ENCODE data around the gene USP2.

USP2 gene

DNA sequence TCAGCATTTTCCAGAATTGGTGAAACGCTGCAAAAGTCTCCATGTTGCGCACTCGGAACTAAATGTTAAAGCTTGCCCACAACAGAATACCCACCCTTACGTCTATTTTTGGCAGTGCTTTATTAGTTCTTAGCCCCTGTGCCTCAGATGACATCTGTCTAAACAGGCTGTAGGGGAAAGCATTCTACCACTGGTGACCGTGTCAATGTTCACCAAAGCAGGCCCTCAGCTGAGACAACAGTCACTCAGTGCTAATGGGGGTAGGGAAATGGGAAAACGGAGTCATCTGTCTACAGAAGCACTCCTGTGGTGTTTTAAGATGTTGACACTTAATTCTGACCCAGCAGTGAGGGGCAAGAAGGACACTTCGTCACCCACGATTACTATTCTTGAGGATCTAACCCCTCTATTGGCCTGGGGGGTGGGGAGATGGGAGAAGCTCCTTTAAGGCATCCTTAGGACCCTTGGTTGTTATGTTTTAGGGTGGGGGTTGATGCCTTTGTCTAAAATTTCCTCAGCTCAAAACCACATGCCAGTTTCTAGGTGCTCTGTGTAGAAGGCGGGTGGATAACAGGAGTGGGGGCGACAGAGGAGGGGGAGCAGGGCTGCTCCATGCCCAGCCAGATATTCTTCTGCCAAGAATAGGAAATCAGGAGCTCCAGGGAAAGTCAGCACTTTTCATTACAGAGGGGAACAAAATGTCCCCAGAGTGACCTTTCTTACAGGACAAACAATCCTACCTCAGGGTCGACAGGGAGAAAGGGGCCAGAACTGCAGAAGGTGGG is 19.4 kb downstream of the USP2 start:
- no peak for DNase-seq

DNA sequence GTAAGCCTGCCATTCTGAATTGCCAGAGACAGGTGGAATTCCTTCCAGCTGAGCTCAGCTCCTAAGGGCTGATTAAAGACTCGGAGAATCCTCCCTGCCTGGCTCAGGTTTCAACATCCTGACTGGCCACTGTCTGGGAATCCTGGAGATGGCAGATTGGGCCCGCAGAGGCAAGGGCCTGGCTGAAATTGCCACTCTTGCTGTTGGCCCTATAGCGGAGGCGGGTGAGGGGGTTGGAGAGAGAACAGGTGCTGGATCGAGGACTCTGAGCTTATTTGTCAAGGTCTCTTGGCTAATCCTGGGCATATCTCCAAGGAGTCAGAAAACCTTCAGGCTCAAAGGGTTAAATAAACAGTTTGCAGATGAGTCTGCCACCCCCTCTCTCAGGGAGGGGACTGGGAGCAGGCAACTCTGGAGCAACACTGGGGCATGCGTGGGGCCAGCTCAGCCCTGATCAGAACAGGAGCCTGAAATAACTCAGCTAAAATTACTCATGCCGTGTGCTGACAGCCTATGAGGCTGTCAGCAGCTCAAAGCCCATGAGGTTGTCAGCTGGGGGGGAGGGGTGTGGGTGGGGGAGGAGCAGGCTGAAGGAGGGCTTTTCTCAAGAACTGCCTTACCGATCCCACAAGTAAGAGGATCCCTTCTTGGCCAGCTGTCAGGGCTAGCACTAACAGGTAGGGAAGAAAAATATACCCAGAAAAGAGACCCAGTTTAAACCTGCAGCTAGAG is 20.3 kb downstream of the USP2 start:
- DNase-seq = peak; percentile 74

DNA sequence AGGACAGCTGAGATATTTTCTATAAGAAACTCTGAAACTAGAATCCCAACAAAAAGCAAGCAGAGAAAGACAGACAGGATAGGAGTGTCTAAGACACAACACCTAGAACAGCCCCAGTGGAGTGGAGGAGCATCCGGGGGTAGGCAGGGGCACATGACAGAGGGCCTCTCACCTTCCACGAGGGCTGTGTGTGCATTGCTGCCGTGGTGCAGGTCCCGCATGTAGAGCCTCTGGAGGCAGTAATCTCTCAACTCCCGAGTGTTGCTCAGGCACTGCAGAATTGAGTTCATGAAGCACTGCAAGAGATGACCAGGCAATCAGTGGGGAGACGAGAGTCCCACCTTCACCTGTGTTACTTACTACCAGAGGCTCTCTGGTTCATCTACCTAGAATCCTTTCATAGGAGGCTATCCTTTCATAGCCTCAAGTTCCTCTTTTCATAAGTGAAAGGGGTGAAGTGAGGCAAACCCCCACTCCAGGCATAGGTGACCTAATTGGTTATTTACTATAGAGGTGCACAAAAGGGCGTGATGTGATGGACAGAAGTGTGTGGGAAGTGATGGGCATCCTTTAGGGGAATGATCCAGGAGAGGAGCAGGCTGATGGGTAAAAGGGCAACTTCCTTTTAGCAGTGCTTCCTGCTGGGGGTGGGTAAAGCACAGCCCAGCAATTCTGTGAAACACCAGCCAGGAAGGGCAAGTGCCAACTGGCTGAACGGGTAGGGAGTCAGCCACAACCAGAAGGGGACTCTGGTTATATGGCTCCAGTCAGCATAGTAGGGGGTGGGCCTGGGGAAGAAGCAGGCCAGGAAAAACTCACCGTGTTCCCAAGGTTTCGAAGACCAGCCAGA is 21.9 kb downstream of the USP2 start:
- no peak for DNase-seq

DNA sequence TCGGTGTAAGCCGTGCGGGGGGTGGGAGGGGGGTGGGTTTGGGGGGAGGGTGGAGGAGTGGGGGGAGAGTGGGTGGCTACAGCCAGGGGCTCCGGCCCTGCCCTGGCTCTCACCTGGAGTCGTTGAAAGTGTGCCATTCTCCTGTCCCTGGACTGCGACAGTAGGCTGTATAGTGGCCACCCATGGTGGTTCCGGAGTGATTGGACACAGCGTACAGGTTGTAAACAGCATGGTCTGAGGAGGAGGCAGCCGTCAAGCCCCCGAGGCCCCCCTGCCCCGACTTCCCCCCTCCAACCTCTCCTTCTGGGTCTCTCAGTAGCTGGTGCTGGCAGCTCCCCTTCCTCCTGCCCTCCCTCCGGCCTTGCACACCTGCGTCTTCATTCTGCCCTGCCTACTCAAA is 24.4 kb downstream of the USP2 start:
- no peak for DNase-seq

DNA sequence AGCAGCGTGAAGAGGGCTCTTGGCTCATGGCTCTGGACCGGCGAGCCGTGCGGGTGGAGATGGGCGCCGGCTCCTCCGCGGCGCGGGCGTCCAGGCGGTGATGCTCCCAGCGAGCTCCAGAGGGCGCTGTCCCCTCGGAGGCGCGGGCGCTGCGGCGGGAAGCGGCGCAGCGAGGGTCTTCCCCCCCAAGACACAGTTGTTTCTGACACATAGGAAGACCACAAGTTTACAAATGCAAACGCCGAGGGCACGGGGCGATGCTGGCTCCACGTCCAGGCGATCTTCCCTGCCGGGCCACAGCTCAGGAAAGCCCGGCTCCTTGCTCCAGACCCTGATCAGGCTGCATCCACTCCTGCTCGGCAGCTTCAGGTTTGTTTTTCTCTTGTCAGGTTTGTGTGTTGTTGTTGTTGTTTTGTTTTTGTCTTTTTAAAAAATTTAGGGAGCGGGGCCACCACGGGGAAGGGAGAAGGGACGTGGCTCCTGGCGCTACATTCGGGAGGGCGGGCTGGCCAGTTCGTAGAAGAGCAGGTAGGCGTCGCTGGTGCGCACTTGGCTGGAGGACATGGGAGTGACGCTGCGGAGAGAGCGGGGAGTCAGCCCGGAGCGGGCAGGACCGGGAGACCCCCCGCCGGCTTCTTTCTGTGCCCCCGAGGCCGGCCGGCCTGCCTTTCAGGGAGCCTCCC is 25.0 kb downstream of the USP2 start:
- DNase-seq = peak; percentile 82

DNA sequence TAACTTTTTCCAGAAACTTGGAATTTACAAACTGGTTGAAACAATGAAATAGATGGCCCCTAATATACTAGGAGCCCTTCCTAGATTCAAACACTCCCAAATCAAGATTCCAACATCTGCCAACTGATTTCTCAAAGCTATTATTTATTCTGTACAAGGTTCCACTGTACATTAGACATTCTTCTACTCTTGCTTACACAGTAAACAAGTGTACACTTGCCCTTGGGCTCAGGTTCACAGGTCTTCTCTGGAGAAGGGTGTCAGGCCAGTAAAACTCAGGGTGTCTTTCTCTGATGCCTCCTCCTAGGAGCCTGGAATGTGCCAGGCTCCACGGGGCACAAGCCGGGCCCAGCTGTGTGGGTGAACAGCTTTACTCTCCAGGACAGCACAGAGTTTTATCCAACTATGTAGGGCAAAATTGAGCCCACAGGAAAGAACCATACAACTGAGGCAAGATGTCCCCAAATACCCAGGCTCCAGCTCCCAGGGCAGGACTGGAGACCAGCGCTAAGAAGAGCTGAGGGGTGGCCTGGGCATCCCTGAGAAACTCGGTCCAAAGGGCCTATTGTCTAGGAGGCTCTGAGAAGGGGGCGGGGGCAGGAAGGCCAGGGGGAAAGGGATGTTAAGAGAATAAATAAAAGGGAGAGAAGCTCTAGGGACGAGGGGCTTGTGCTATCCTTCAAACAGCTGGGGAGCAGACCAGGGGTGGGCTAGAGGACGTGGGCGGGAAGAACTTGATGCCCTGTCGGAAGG is 26.2 kb downstream of the USP2 start:
- no peak for DNase-seq

DNA sequence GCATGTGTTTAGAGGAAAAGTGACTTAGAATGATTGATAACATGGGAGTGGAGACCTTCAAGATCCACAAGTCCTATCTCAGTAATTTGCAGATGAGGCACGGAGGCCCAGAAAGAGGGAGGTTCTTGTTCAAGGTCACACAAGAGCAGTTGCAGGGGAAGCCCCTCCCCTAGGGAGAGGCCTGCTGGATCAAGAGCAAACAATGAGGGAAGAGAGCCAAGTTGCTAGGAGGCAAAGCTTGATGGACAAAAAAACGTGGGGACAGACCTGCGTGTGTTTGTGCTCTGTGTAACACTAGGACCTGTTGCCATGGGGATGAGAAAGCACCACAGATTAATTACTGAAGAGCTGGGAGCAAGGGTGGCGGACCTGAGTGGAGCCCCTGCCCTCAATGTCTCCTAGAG is 28.6 kb downstream of the USP2 start:
- no peak for DNase-seq

DNA sequence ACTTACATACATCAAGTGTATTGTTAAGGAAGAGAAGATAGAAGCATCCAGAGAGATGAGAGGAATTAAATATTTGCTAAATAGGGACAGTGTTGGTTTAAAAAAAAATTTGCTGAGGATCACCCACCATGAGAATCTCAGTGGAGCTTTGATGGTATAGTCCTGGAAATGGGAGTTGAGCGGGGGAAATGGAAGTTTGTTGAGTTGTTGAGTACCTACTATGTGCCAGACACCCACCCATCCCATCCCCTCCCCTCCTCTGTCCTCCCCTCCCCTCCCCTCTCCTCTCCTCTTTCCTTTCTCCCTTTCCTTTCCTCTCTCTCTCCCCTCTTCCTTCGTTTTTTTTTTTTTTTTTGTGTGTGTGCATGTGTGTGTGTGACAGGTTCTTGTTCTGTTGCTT is 30.3 kb downstream of the USP2 start:
- no peak for DNase-seq

DNA sequence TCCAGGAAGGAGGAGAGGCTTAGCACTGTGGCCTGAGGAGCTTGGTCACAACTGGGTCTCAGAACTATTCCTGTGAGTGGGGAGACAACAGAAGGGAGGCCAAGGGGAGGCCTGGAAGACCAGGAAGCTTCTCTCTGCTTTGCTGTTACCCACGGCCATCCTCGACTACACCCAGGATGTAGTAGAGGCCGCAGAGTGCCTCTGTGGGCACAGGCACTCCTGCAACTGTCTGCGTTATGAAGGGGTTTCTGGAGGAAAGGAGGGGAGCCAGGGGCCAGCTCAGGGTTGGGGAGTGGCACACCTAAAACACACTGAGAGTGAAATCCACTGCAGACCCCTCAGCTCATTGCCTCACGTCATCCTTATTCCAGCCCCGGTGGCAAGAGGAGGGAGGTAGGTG is 31.2 kb downstream of the USP2 start:
- DNase-seq = no peak

DNA sequence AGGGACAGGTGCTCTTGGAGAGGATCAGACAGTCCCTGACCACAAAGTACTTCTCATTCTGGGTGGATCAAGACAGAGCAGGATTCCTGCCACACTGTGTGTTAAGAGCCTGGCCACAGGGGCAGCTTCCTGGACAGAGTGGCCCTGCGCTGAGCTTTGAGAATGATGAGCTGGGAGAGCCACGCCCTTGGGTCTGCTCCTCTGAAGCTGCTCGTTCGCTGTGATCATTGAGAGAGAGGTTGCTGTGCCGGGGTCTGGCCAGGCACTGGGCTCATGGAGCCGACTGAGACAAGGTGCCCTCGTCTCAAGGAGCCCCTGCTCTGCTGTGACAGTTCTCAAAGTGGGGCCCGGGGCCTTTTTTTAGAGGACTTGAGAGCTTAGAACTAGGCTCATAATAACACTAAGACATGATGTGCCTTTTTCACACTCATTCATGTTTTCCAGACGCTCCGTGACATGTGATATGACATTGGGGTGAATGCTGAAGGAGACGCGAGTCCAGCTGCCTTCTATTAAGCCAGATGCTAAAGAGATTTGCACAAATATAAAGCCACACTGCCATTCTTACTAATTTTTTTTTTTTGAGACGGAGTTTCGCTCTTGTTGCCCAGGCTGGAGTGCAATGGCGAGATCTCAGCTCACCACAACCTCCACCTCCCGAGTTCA is 33.4 kb downstream of the USP2 start:
- DNase-seq = no peak

DNA sequence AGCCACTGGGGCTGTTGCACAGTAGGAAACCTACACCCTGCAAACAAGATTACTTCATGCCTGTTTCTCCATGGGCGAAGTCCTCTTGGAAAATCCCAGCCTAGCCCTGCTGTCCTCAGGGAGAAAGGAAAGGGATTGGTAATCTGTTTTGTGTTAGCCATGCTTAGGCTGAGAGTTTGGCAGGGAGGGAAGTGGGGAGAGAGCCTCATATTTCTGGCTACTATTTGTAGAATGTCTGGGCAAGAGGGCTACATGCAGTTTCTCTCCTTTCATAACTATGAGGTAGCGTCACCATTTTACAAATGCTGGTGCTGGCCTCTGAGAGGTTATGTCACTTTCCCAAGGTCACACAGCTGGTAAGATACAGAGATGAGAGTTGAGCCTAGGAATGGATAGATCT is 34.2 kb downstream of the USP2 start:
- no peak for DNase-seq

DNA sequence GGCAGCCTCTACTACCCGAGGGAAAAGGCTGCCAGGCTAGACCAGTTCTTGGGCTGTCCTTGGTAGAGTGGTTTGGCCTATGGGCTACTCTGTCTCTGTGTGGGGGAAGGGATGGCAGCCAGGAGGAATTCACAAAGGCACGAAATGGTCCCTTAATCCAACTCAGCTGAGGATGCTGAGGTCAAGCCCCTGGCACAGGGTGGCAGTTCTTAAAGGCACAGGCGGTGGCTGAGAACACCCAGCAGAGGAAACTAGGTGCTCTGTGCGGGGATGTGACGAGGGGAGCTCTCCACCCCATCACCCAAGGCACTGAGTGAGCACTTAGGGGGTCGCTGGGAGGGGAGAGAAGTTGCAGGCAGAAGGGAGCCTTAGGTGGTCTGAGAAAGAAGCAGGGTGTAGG is 34.9 kb downstream of the USP2 start, which contains the start of gene MFRP:
MFRP (minus strand) TSS at position 101 of the 400 bp plus-strand sequence. CDS start 192 bp downstream, outside the sequence.
- DNase-seq = no peak

DNA sequence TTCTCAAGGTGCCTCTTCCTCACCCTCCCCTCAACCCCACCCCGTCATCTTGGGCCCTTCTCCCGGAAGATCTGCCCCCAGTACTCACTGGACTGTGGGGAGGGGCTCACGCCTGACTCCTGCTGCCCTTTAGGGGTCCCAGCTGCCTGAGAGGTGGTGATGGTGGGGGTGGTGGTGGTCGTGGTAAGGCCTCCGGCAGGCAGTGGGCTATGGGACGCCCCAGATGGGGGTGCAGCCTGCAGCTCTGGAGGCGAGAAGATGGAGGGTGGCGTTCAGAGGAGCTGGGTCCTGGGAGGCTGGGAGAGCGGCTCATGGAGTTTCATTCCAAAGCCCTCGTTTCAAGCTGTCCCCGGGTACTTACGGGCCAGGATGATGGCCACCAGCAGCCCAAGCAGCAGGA is 35.8 kb downstream of the USP2 start:
- DNase-seq = no peak

DNA sequence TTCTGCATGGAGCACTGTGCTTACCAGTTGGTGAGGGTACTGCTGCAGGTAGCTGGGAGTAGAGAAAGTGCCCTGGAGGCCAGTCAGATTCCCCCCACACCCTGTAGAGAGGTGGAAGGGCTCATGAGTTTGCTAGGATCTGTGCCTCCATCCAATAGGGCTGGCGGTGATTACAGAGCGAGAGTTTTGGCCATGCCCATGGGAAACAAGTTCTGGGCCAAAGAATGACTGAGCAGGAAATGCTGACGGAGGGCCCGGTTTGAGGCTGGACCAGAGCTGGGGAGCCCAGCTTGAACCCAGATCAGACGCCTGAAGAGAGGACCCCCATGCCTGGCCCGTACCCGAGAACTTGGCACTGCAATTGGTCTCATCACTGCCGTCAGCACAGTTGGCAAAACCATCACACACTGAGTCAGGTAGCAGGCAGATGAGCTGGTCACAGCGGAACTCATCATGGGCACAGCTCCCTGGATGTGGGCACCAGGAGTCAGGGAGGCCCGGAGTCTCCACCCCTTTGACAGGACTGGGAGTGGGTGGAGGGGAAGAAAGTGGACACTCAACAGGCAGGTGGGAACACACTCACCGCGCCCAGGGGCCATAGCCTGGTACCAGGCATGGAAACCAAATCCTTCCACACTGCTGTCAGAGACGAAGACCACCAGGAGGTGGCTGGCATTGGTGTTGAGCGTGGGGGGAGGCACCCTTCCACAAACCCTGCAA is 37.0 kb downstream of the USP2 start:
- DNase-seq = no peak

DNA sequence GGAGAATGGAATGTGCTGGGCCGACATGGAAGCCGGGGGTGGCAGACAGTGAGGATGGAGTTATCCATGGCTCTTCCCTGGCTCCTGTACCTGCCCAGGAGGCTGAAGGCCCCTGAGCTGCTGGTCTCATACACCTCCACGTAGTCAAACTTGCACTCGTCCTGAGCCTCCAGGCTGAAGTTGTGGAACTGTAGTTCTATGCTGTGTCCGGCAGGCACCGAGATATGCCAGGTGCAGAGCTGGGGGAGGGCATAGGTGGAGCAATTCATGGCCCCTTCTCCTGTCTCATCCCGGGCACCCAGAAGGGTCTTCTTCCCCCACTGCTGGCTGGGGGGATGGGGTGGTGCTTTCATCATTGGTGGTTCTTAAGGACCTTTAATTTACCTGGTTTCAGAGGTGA is 37.8 kb downstream of the USP2 start:
- no peak for DNase-seq

DNA sequence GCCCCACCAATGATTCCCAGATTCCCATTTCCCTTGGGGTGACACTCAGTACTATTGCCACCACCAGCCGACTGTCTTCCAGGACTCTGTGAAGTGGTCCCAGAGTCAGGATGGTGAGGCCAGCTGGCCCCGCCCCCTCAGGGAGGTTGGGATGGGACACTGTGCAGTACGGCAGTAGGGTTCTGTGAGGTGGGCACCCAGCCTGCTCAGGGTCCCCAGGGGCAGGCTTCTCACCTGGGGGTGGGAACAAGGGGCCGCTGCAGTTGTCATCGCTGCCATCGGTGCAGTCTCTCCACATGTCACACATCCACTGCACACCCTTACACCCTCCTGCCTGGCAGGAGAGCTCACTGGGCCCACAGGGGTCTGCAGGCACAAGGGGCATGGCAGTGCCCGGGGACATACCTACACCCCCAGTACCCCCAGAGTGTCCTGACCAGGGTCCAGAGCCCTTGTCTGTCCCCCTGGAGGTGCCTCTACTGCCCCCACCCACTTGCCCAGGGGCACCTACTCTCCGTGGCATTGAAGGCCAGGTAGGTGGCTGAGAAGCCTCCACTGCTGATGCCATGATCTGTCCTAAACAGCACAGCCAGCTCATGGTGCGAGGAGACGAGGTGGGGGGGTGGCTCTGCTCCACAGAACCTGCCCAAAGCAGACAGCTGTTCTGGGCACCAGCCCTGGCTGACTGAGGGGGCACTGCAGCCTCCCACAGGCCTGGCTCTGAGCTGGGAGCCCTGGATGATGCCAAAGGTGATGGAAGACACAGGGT is 38.9 kb downstream of the USP2 start:
- DNase-seq = no peak

DNA sequence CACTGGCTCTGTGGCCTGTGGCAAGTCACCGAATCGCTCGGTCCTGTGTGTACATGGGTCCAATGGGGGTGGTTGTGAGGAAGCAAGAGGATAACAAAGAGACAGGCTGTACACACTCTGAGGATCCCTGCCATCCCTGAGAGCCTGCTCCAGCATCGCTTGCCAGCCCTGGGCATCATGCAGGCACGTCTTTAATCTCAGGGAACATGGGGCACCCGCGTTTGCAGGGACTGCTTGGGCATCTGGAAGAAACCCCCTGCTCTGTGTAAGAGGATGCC is 39.5 kb downstream of the USP2 start:
- no peak for DNase-seq

DNA sequence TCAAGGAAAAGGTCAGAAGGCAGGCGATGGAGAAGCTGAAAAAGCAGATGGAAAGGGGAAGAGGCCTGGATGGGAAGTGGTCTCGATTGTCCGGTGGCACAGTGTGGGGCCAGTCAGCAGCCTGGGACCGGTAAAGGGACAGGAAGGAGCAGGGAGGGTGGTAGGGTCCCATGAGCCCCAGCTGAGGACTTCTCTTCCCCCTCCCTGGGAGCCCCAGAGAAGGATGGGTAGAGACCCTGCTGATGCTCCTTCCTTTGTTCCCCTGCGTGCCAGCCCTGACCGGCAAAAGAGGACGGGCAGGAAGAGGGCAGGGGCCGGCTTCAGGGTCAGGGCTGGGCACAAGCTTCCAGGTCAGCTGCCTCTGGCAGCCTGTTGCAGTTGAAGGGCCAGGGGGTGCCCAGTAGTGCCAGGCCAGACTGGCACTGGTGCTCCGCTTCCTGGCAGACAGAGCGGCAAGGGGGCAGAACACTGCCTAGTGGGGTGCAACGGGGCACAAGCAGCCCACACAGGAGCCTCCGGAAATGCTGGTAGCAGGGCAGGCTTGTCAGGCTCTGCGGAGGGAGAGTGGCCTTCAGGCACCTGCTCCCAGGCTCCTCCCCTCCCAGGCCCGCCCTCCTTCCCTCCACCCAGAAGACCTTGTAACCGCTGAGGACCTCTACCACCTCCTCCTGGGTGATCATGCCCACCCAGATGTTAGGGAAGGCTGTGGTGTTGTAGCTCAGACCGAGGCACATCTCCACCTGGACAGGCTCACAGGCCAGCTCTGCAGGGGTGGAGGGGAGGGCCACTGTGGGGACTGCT is 40.1 kb downstream of the USP2 start:
- no peak for DNase-seq

Measured in stimulated activated CD8-positive, alpha-beta memory T cell treated with anti-CD3 and anti-CD28 coated beads, Interleukin-4, amount 100 ng/mL, for 48 hours (primary cell).